ENCODE data around the gene SLC31A1.
A peak's percentile ranks its signal among the peaks of the same experiment; 100 is the strongest.
"Not testable (repeated sequence)": the region's sequence is repeated elsewhere in the genome, so short reads cannot be mapped to it uniquely, and the experiment has no call there.

Gene SLC31A1

DNA sequence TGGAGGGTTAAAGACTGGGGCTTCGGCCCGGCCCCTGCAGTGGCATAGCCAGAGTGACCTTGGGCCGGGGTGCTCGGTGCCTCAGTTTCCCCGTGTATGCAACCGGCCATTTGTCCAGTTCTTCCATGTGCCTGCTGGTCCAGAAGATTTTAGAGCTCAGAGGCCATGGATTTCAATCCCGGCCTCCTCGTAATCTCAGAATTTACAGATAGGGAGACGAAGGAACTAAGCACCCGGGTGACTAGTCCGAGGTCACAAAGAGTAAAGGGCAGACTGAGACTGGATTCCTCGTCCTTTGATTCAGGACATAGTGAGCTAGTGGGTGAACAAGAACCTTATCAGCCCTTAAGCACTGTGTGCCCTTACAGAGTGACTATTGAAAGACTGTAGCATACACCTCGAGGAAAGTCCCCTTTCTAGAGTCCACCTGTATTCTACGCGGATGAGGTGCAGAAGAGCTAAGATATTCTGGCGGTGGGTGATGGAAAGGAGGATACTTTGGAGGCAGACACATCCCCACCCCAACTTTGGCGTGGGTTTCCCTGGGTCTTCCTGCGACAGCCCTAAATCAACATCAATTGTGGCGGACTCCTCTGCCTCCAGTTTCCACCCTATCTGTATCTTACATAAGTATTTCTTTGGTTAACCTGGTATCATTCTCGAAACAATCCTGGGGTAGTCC, 597 bp downstream of the SLC31A1 start:
- no peak for DNase-seq

DNA sequence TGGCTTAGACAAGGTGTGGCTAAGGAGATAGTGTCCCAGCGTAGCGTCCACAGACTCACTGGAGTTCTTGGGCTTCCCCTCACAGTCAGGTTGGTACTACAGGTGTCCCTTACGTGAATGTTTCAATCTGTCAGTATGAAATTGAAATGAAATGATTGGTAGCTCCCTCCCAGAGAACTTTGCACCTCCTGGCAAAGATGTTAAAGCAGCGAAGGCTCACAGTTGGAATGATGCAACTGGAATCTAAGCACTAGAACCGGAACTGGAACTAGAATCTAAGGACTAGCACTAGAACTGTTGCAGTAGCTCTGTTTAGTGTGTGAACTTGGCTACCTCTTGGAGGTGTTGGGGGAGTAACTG, 1.1 kb downstream of the SLC31A1 start:
- no peak for DNase-seq

DNA sequence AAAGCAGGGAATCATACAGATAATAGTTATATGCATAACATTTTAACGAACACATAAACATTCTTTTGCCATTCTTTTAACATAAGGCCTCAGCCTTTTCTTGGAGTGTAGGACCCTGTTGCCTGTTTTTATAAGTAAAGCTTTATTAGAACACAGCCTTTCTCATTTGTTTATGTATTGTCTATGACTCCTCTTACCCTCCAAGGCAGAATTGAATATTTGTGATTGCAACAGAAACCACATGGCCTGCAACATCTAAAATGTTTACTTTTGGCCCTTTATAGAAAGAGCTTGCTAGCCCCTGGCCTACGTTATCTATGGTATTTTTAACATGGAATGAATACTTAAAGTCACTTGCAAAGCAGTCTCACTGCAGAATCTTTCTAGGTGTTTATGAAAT, 2.6 kb downstream of the SLC31A1 start:
- DNase-seq = no peak

GRCh38 chr9:113227436-113227835, 6.1 kb downstream of the SLC31A1 start:
- DNase-seq = no peak

GRCh38 chr9:113228130-113228665, 6.9 kb downstream of the SLC31A1 start:
- DNase-seq = no peak

- DNase-seq = no peak
Observed at GRCh38 chr9:113231701-113232100, 10.4 kb downstream of the SLC31A1 start.

DNA sequence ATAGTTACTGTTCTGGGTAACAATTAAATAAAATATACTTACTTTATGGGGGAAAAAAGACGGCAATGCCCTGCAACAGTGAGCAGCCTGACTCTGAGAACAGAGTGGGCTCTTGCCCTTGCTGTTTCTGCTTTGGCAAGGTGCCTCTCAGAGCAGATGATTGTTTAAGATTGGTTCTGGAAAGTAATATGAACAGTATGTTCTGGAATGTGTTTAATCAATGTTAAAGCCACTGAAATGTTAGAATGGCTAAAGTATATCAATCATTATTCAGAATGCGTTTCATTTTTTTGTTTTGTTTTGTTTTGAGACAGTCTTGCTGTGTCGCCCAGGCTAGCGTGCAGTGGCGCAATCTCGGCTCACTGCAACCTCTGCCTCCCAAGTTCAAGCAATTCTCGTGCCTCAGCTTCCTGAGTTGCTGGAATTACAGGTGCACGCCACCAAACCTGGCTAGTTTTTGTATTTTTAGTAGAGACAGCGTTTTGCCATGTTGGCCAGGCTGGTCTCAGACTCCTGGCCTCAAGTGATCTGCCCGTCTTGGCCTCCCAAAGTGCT, 14.4 kb downstream of the SLC31A1 start:
- DNase-seq = not testable (repeated sequence)

- DNase-seq = no peak
Observed at GRCh38 chr9:113237026-113237425, 15.7 kb downstream of the SLC31A1 start.

DNA sequence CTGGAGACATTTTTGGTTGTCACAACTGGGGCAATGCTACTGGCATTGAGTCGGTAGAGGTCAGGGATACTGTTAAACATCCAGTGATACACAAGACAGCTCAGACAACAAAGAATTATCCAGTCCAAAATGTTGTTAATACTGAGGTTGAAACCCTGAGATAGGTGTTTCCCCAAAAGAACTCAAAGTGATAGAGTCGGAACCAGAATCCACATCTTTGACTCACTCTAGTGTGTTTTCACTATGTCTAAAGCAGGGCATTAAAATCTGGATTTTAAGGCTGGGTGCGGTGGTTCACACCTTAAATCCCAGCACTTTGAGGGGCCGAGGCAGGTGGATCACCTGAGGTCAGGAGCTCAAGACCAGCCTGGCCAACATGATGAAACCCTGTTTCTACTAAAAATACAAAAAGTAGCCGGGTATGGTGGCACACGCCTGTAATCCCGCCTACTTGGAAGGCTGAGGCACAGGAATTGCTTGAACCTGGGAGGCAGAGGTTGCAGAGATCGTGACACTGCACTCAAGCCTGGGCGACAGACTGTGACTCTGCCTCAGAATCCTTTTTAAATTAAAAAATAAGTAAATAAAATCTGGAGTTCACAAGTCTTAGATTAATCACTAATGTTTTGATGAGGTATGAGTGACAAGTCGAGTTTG, 17.0 kb downstream of the SLC31A1 start:
- DNase-seq = no peak

- DNase-seq = no peak
Observed at GRCh38 chr9:113238859-113239232, 17.5 kb downstream of the SLC31A1 start.

- DNase-seq = no peak
Observed at GRCh38 chr9:113241161-113241560, 19.8 kb downstream of the SLC31A1 start.

- no peak for DNase-seq
Observed at GRCh38 chr9:113244556-113244955, 23.2 kb downstream of the SLC31A1 start.

- DNase-seq = no peak
Observed at GRCh38 chr9:113245894-113246293, 24.6 kb downstream of the SLC31A1 start.

DNA sequence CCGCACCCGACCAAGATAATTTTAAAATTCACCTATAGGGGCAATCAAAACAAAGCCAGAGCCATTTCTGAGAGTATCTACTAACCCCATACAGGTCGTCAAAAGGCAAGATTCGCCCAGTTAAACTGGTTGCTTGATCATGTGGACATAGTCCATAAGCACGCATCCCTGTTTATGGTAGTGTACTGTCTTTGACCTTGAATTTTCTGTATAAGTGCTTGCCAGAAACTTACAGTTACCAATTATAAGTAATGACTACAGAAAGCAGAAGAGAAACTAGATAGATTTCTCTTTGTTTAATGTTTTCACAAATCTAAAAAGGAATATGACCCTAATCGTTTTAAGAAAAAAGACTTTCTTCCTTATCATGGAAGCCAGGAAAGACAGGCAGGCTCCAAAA, 25.6 kb downstream of the SLC31A1 start:
- DNase-seq = no peak

DNA sequence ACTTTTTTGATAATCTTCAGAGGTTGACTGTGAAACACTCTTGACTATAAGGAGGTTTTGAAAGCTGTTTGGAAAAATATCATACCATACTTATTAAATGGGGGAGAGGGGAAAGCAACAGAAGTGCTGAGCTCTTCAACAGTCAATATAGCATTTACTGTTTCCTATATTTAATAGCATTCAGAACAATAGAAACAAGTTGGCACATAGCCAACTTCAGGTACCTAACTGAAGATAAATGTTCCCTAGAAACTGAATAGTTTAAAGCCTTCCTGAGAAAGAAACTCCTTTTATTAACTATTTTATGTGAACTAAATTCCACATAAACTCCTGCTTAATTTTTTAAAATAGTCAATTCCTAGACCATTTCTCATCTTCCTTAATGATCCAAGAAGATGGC, 26.3 kb downstream of the SLC31A1 start:
- DNase-seq = peak; percentile 18

- DNase-seq = not testable (repeated sequence)
Observed at GRCh38 chr9:113249661-113250060, 28.3 kb downstream of the SLC31A1 start.

DNA sequence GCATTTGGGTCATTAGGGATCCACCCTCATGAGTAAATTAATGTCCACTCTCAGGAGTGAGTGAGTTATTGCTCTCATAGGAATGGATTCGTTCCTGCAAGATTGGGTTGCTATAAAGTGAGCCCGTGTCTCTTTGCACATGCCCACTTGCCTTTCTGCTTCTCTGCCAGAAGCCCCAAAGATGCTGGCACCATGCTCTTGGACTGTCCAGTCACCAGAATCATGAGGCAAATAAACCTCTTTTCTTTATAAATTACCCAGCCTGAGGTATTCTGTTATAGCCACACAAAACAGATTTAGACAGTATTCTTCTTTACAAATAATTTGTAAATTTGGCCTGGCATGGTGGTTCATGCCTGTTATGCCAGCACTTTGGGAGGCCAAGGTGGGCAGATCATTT, 29.5 kb downstream of the SLC31A1 start:
- DNase-seq = no peak

- DNase-seq = no peak
Observed at GRCh38 chr9:113254991-113255390, 33.6 kb downstream of the SLC31A1 start.

GRCh38 chr9:113255438-113255837, 34.1 kb downstream of the SLC31A1 start:
- no peak for DNase-seq

DNA sequence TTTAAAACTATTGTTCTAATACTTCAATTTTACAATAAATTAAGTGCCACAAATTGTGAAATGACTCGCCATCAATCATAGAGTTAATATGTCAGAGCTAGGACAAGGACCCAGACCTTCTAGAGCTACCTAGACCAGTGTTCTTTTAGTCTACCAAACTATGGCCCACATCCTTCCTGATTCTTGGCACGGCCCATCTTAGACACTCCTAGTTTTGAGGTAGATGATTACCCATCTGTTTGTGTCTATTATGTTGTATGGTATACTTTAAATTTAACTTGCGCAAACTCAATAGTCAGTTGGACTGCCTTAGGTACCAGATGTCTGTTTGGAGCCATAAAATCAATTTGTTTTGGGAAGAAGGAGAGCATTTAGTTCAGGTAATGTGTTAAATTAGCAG, 36.5 kb downstream of the SLC31A1 start:
- no peak for DNase-seq

DNA sequence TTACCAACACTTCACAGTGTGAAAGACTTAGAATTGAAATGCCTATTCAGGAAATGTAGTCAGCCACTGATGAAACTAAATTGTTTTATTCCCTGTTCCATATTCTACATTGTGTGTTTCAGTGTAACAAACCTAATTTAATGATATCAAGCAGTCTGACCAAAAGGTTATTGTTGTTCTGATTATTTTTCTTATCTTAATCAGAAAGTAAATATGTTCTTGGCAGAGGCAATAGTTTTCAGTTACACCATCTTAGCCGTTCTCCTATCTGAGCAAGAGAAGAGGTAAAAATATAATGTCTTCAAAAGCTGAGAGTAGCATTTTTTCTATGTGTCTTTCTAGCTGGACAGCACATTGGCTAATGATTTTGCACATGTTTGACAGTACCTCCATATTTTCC, 36.9 kb downstream of the SLC31A1 start:
- DNase-seq = no peak

- DNase-seq = no peak
Observed at GRCh38 chr9:113261917-113262671, 40.8 kb downstream of the SLC31A1 start.

DNA sequence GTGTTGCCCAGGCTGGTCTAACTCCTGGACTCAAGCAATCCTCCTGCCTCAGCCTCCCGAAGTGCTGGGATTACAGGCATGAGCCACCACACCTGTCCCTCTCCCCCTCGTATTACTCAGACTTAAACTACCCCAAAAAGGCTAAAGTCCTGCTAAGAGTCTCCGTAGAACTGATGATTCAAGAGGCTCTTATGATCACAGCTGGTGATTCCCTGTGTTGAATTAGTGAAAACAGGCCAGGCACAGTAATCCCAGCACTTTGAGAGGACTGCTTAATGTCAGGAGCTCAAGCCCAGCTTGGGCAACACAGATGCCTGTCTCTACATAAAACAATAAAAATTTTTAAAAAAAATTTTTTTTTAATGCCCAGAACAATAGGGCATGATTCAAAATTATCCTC, 44.8 kb downstream of the SLC31A1 start:
- no peak for DNase-seq

All from COR-L47 (cell line).